ENCODE data around the gene BCL11A.

DNA sequence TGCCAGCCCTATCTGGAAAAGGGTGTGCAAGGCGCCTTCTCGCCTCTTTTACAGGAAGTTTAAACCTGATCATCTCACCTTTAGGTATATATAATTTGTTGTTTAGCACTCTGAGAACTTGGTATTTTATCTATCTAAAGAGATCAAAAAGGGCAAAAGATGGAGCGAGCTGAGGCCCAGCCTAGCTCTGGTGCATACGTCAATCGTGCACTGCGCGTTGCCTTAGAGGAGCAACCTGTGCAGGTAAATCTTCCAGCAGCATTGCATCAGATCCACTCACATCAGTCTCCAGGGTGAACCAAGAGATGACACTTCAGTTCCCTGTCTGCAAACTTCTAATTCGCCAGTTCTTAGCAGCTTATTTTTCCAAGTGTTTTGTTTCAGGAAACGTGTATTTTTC is 15.4 kb downstream of the BCL11A start:
- TF ChIP-seq ATM (IDR thresholded peaks at IDR 0.05; ENCODE audit: borderline replicate concordance) (no peak), GABPA (IDR thresholded peaks at IDR 0.05; ENCODE audit: low read depth, low read length) (no peak), GABPA (CRISPR knock-in tag; IDR thresholded peaks at IDR 0.05; ENCODE audit: low read depth) (no peak), SMAD9 (CRISPR knock-in tag; IDR thresholded peaks at IDR 0.05) (no peak), POLR2AphosphoS5 (IDR thresholded peaks at IDR 0.05; ENCODE audit: low read depth, low read length) (no peak), ZNF615 (CRISPR knock-in tag; IDR thresholded peaks at IDR 0.05; ENCODE audit: borderline replicate concordance) (no peak)
- TF ChIP-seq, protein P1, sequence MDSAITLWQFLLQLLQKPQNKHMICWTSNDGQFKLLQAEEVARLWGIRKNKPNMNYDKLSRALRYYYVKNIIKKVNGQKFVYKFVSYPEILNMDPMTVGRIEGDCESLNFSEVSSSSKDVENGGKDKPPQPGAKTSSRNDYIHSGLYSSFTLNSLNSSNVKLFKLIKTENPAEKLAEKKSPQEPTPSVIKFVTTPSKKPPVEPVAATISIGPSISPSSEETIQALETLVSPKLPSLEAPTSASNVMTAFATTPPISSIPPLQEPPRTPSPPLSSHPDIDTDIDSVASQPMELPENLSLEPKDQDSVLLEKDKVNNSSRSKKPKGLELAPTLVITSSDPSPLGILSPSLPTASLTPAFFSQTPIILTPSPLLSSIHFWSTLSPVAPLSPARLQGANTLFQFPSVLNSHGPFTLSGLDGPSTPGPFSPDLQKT (CRISPR knock-in tag; IDR thresholded peaks at IDR 0.05; ENCODE audit: borderline replicate concordance) = no peak
- TF ChIP-seq, protein P2, sequence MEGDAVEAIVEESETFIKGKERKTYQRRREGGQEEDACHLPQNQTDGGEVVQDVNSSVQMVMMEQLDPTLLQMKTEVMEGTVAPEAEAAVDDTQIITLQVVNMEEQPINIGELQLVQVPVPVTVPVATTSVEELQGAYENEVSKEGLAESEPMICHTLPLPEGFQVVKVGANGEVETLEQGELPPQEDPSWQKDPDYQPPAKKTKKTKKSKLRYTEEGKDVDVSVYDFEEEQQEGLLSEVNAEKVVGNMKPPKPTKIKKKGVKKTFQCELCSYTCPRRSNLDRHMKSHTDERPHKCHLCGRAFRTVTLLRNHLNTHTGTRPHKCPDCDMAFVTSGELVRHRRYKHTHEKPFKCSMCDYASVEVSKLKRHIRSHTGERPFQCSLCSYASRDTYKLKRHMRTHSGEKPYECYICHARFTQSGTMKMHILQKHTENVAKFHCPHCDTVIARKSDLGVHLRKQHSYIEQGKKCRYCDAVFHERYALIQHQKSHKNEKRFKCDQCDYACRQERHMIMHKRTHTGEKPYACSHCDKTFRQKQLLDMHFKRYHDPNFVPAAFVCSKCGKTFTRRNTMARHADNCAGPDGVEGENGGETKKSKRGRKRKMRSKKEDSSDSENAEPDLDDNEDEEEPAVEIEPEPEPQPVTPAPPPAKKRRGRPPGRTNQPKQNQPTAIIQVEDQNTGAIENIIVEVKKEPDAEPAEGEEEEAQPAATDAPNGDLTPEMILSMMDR (CRISPR knock-in tag; IDR thresholded peaks at IDR 0.05) = no peak
- TF ChIP-seq, protein P3, sequence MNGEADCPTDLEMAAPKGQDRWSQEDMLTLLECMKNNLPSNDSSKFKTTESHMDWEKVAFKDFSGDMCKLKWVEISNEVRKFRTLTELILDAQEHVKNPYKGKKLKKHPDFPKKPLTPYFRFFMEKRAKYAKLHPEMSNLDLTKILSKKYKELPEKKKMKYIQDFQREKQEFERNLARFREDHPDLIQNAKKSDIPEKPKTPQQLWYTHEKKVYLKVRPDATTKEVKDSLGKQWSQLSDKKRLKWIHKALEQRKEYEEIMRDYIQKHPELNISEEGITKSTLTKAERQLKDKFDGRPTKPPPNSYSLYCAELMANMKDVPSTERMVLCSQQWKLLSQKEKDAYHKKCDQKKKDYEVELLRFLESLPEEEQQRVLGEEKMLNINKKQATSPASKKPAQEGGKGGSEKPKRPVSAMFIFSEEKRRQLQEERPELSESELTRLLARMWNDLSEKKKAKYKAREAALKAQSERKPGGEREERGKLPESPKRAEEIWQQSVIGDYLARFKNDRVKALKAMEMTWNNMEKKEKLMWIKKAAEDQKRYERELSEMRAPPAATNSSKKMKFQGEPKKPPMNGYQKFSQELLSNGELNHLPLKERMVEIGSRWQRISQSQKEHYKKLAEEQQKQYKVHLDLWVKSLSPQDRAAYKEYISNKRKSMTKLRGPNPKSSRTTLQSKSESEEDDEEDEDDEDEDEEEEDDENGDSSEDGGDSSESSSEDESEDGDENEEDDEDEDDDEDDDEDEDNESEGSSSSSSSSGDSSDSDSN (CRISPR knock-in tag; IDR thresholded peaks at IDR 0.05) = no peak

Measured in HepG2 (cell line).